GM23338 (cell line): Measurements from ENCODE around the gene EYA2. TPM values are rescaled to one million over a fixed set of nuclear protein-coding genes. Genes with fewer than 3 reads are reported as not detected.

ENCODE experiments used
- ATAC-seq: fragments of 200-7000 bp; cut with Tn5 transposase; 3 replicates; pipeline ENCODE4 v1.9.1; 2020
- DNase-seq: peaks from one replicate; pipeline ENCODE4 v3.0.0-alpha.2; 2015; ENCODE audit warnings: low spot score
- H2AFZ ChIP-seq: fragments of 200-600 bp; sonication (generic); 2 replicates; pipeline ENCODE4 v1.8.0; 2016; ENCODE audit warnings: antibody characterized with exemption, mild to moderate bottlenecking, moderate library complexity
- H3F3A ChIP-seq: fragments of 200-600 bp; sonication (generic); replicated peaks from 2 replicates; pipeline ENCODE4 v1.8.0; 2017; ENCODE audit warnings: antibody characterized with exemption, mixed run types, low read depth
- H3K27ac ChIP-seq: fragments of 200-600 bp; sonication (generic); 2 replicates; pipeline ENCODE4 v1.6.1; 2016; ENCODE audit warnings: low read depth
- H3K27me3 ChIP-seq: fragments of 200-600 bp; sonication (generic); 2 replicates; pipeline ENCODE4 v1.8.0; 2016; ENCODE audit warnings: mild to moderate bottlenecking, mixed run types, moderate library complexity; ENCODE audit not compliant: insufficient read depth
- H3K36me3 ChIP-seq: fragments of 200-600 bp; sonication (generic); 2 replicates; pipeline ENCODE4 v1.8.0; 2016; ENCODE audit warnings: mild to moderate bottlenecking; ENCODE audit not compliant: insufficient read depth
- H3K4me1 ChIP-seq: fragments of 200-600 bp; sonication (generic); 2 replicates; pipeline ENCODE4 v1.8.0; 2016; ENCODE audit warnings: mild to moderate bottlenecking, moderate library complexity; ENCODE audit not compliant: insufficient read depth
- H3K4me2 ChIP-seq: fragments of 200-600 bp; sonication (generic); 2 replicates; pipeline ENCODE4 v1.7.1; 2017; ENCODE audit warnings: mixed run types
- H3K4me3 ChIP-seq: fragments of 200-600 bp; sonication (generic); 2 replicates; pipeline ENCODE4 v1.6.1; 2016; ENCODE audit warnings: mixed run types
- H3K79me2 ChIP-seq: fragments of 200-600 bp; sonication (generic); replicated peaks from 2 replicates; pipeline ENCODE4 v1.8.0; 2017; ENCODE audit warnings: mild to moderate bottlenecking; ENCODE audit not compliant: insufficient read depth
- H3K9me2 ChIP-seq: fragments of 200-600 bp; sonication (generic); 2 replicates; pipeline ENCODE4 v1.8.0; 2017; ENCODE audit not compliant: insufficient read depth
- H4K20me1 ChIP-seq: fragments of 200-600 bp; sonication (generic); replicated peaks from 2 replicates; pipeline ENCODE4 v1.8.0; 2017; ENCODE audit warnings: mild to moderate bottlenecking; ENCODE audit not compliant: insufficient read depth
- H3K27ac Mint-ChIP-seq: 2 replicates; pipeline ENCODE4 v1.8.0; 2020; ENCODE audit warnings: inconsistent platforms, mild to moderate bottlenecking, moderate library complexity, mixed read lengths
- H3K27me3 Mint-ChIP-seq: 3 replicates; pipeline ENCODE4 v1.8.0; 2022; ENCODE audit warnings: low read depth, mild to moderate bottlenecking, moderate library complexity, mixed read lengths, inconsistent platforms; ENCODE audit not compliant: insufficient read depth, poor library complexity
- H3K36me3 Mint-ChIP-seq: 3 replicates; pipeline ENCODE4 v1.8.0; 2021; ENCODE audit warnings: low read depth, mild to moderate bottlenecking, inconsistent platforms, moderate library complexity, mixed read lengths
- H3K4me1 Mint-ChIP-seq: 3 replicates; pipeline ENCODE4 v1.8.0; 2020; ENCODE audit warnings: mild to moderate bottlenecking, inconsistent platforms, mixed read lengths
- H3K4me3 Mint-ChIP-seq: 3 replicates; pipeline ENCODE4 v1.8.0; 2021; ENCODE audit warnings: moderate library complexity, mild to moderate bottlenecking, inconsistent platforms, mixed read lengths
- H3K9me3 Mint-ChIP-seq: 3 replicates; pipeline ENCODE4 v1.8.0; 2020; ENCODE audit warnings: moderate library complexity, mild to moderate bottlenecking, inconsistent platforms, mixed read lengths
- CREB1 ChIP-seq: fragments of 250-450 bp; sonication (Bioruptor Pico); IDR thresholded peaks from 2 replicates; pipeline ENCODE4 v1.5.0; 2020; ENCODE audit warnings: low read depth, mild to moderate bottlenecking, moderate library complexity
- CTCF ChIP-seq, 2 experiments: fragments of 200-600 bp in 1 of 2; sonication (generic) in 1 of 2; conservative IDR thresholded peaks; 2 replicates each; pipeline versions ENCODE4 v1.5.1 to v1.6.1; 2016 to 2017; ENCODE audit warnings: antibody characterized with exemption in 2 of 2, low read depth in 2 of 2, mild to moderate bottlenecking in 2 of 2, moderate library complexity in 1 of 2
- EZH2 ChIP-seq: fragments of 200-600 bp; sonication (generic); IDR thresholded peaks from one replicate; pipeline ENCODE4 v1.8.0; 2017; ENCODE audit warnings: antibody characterized with exemption, mild to moderate bottlenecking, low read depth; ENCODE audit not compliant: unreplicated experiment
- EZH2phosphoT487 ChIP-seq: fragments of 200-600 bp; sonication (generic); IDR thresholded peaks from one replicate; pipeline ENCODE4 v1.8.1; 2018; ENCODE audit warnings: antibody characterized with exemption; ENCODE audit not compliant: unreplicated experiment
- JUNB ChIP-seq: IDR thresholded peaks from one replicate; pipeline ENCODE4 v1.6.1; 2016; ENCODE audit warnings: antibody characterized with exemption; ENCODE audit not compliant: unreplicated experiment
- NANOG ChIP-seq: IDR thresholded peaks from 2 replicates; pipeline ENCODE4 v1.6.1; 2016; ENCODE audit warnings: antibody characterized with exemption, borderline replicate concordance
- POLR2AphosphoS5 ChIP-seq: IDR thresholded peaks from 2 replicates; pipeline ENCODE4 v1.6.1; 2016; ENCODE audit warnings: antibody characterized with exemption, low read depth
- REST ChIP-seq: IDR thresholded peaks from one replicate; pipeline ENCODE4 v1.6.1; 2018; ENCODE audit warnings: antibody characterized with exemption; ENCODE audit not compliant: unreplicated experiment
- STAT1 ChIP-seq: IDR thresholded peaks from one replicate; pipeline ENCODE4 v1.6.1; 2016; ENCODE audit warnings: antibody characterized with exemption; ENCODE audit not compliant: unreplicated experiment
- ZNF114 ChIP-seq: fragments of 250-450 bp; sonication (Bioruptor Pico); IDR thresholded peaks from 2 replicates; pipeline ENCODE4 v1.5.0; 2020; ENCODE audit warnings: mild to moderate bottlenecking, moderate library complexity
- ZNF331 ChIP-seq: fragments of 250-450 bp; sonication (Bioruptor Pico); IDR thresholded peaks from 2 replicates; pipeline ENCODE4 v1.5.0; 2020; ENCODE audit warnings: low read depth, mild to moderate bottlenecking, moderate library complexity
- polyA plus RNA-seq: library from polyadenylated mRNA; unstranded; fragments of >200 nt; fragmentation: Nextera tagmentation; extraction: Ambion mirVana; gene quantifications from 2 replicates; pipeline ENCODE4 v1.2.1, GENCODE V29; 2016
- total RNA-seq: library from RNA; depleted of rRNA; stranded (reverse); fragments of >200 nt; shearing (Covaris generic); gene quantifications from 2 replicates; pipeline ENCODE4 v1.2.3, GENCODE V29; 2014

The EYA2 gene
- total and polyA plus RNA-seq, 2 experiments from 2014 or later: 0.50 to 0.56 TPM

- TF ChIP-seq CTCF (conservative IDR thresholded peaks at IDR 0.05; ENCODE audit: low read depth in 2 of 2) (no peak; a peak in 1 of 4 replicates), NANOG (no peak), ZNF114 (CRISPR knock-in tag) (no peak), EZH2phosphoT487 (no peak), STAT1 (no peak), JUNB (no peak), EZH2 (no peak), CREB1 (CRISPR knock-in tag) (no peak), POLR2AphosphoS5 (no peak)
Observed at GRCh38 chr20:46965477-46965876, 70.8 kb downstream of the EYA2 start (continued).

- Mint-ChIP-seq H3K4me1 (peaks cover 11% of the 10 kb centered on the region), H3K9me3 (no peaks in the 10 kb centered on the region; the same call in 2 of the 3 replicates), H3K4me3 (no peak overlapping the region), H3K27ac (no peak overlapping the region), H3K27me3 (peaks cover 2% of the 10 kb centered on the region), H3K36me3 (no peaks in the 10 kb centered on the region)
- ATAC-seq: no peak
- H2AFZ ChIP-seq: no peak overlapping the region
- H3K4me2 ChIP-seq: no peak overlapping the region
- no peaks in the 10 kb centered on the region for H3F3A ChIP-seq
- no peaks in the 10 kb centered on the region for H3K36me3 ChIP-seq
- no peaks in the 10 kb centered on the region for H3K79me2 ChIP-seq
- no peaks in the 10 kb centered on the region for H3K27me3 ChIP-seq
- H3K9me2 ChIP-seq: peaks cover 7% of the 10 kb centered on the region
- no peak for TF ChIP-seq REST
- no peak for TF ChIP-seq ZNF114 (CRISPR knock-in tag)
- TF ChIP-seq EZH2: no peak
- no peak for TF ChIP-seq NANOG
- TF ChIP-seq CTCF (conservative IDR thresholded peaks at IDR 0.05; ENCODE audit: low read depth in 2 of 2): no peak
- TF ChIP-seq CREB1 (CRISPR knock-in tag): no peak
- TF ChIP-seq JUNB: no peak
- no peak for TF ChIP-seq POLR2AphosphoS5
- TF ChIP-seq STAT1: no peak
- TF ChIP-seq ZNF331 (CRISPR knock-in tag): no peak
- no peak overlapping the region for H3K27ac ChIP-seq
- H3K4me3 ChIP-seq: no peak overlapping the region
- H4K20me1 ChIP-seq: no peaks in the 10 kb centered on the region
- no peaks in the 10 kb centered on the region for H3K4me1 ChIP-seq
- no peak for DNase-seq
Observed at GRCh38 chr20:46967646-46968045, 73.0 kb downstream of the EYA2 start.
